Measurements from ENCODE around the gene ODF4. TPM values are rescaled to one million over a fixed set of nuclear protein-coding genes. Genes with fewer than 3 reads are reported as not detected.

Gene ODF4
- total and polyA plus RNA-seq, 2 of the 13 experiments (the other 11 are each of a cell fraction or from before 2014, with no cell fraction given) = not detected

GRCh38 chr17:8318010-8318935, 21.4 kb upstream of the ODF4 start:
- Histone ChIP-seq H2AFZ (ENCODE audit: low read length) (no peak overlapping the region), H3K36me3 (replicated peaks in 1 of 2; ENCODE audit: control insufficient read depth in 1 of 2, insufficient read depth in 2 of 2, low read length in 2 of 2) (no peaks in the 10 kb centered on the region), H3K9ac (ENCODE audit: insufficient read depth, low read depth, low read length) (no peak overlapping the region), H3K9me3 (ENCODE audit: low read length) (no peaks in the 10 kb centered on the region), H3K4me3 (replicated peaks in 1 of 3; ENCODE audit: insufficient read depth in 1 of 3, low read depth in 2 of 3, low read length in 3 of 3) (no peak overlapping the region), H3K4me1 (ENCODE audit: insufficient read depth, low read length) (peaks cover 11% of the 10 kb centered on the region), H3K79me2 (ENCODE audit: insufficient read depth, low read length) (no peaks in the 10 kb centered on the region), H4K20me1 (ENCODE audit: insufficient read depth, low read length) (no peaks in the 10 kb centered on the region), H3K4me2 (ENCODE audit: low read depth, low read length) (no peak overlapping the region), H3K27me3 (ENCODE audit: control insufficient read depth in 1 of 2, insufficient read depth in 2 of 2, low read length in 2 of 2) (peaks cover 8 to 47% of the 10 kb centered on the region in 2 experiments), H3K27ac (ENCODE audit: extremely low read length, insufficient read depth, low read length) (no peak overlapping the region)
- ATAC-seq = no peak
- peak; percentile 70 for TF ChIP-seq ZNF629 (CRISPR knock-in tag; conservative IDR thresholded peaks at IDR 0.05)
- no peak for TF ChIP-seq ZNF720 (CRISPR knock-in tag; IDR thresholded peaks at IDR 0.05)
- 54% methylated on average over 16 of the region's 24 CpGs for WGBS (ENCODE audit: low lambda C conversion rate)
- in situ Hi-C loops (cut with HindIII; ENCODE audit: extremely low pct_ligation_motif_present, low pct_unique_long_range_greater_than_20kb) (no loop called here), intact Hi-C loops (cut with micrococcal nuclease; ENCODE audit: unreplicated experiment) (no loop called here)
- BruUV-seq (replicated peaks) = no TSS peak
- no peak for DNase-seq (ENCODE audit: low spot score)
- no peak for FAIRE-seq
- POLR2A ChIA-PET = no interaction called here
- CTCF ChIA-PET (ENCODE audit: low intra/inter-chr PET ratio, low total read pairs) = no interaction called here

- no TSS peak for BruUV-seq (replicated peaks)
- H3K4me1 ChIP-seq (ENCODE audit: insufficient read depth, low read length) = peaks cover 11% of the 10 kb centered on the region
- ATAC-seq (no peak), FAIRE-seq (no peak), DNase-seq (ENCODE audit: low spot score) (no peak)
- H3K4me2 ChIP-seq (ENCODE audit: low read depth, low read length) = no peak overlapping the region
- no peaks in the 10 kb centered on the region for H3K9me3 ChIP-seq (ENCODE audit: low read length)
- no peaks in the 10 kb centered on the region for H3K36me3 ChIP-seq (replicated peaks in 1 of 2; ENCODE audit: control insufficient read depth in 1 of 2, insufficient read depth in 2 of 2, low read length in 2 of 2)
- CTCF ChIA-PET (ENCODE audit: low intra/inter-chr PET ratio, low total read pairs) = no interaction called here
- 51% methylated on average over 4 of the region's 4 CpGs for WGBS (ENCODE audit: low lambda C conversion rate)
- H2AFZ ChIP-seq (ENCODE audit: low read length) = no peak overlapping the region
- POLR2A ChIA-PET = no interaction called here
- no peaks in the 10 kb centered on the region for H3K79me2 ChIP-seq (ENCODE audit: insufficient read depth, low read length)
- intact Hi-C loops (cut with micrococcal nuclease; ENCODE audit: unreplicated experiment) (no loop called here), in situ Hi-C loops (cut with HindIII; ENCODE audit: extremely low pct_ligation_motif_present, low pct_unique_long_range_greater_than_20kb) (no loop called here)
- H4K20me1 ChIP-seq (ENCODE audit: insufficient read depth, low read length) = no peaks in the 10 kb centered on the region
- H3K27me3 ChIP-seq (ENCODE audit: control insufficient read depth in 1 of 2, insufficient read depth in 2 of 2, low read length in 2 of 2) = peaks cover 5 to 36% of the 10 kb centered on the region in 2 experiments; a peak in 4 of 5 replicates
- TF ChIP-seq TEF (CRISPR knock-in tag; IDR thresholded peaks at IDR 0.05) (no peak), ARID5B (CRISPR knock-in tag; IDR thresholded peaks at IDR 0.05) (no peak), ZNF816 (CRISPR knock-in tag; IDR thresholded peaks at IDR 0.05; ENCODE audit: borderline replicate concordance) (no peak), ZMYM3 (CRISPR knock-in tag; IDR thresholded peaks at IDR 0.05) (peak; percentile 52; the same call in 1 of the 2 replicates)
- no peak overlapping the region for H3K27ac ChIP-seq (ENCODE audit: extremely low read length, insufficient read depth, low read length)
- H3K9ac ChIP-seq (ENCODE audit: insufficient read depth, low read depth, low read length) = no peak overlapping the region
- H3K4me3 ChIP-seq (replicated peaks in 1 of 3; ENCODE audit: insufficient read depth in 1 of 3, low read depth in 2 of 3, low read length in 3 of 3) = no peak overlapping the region
Observed at GRCh38 chr17:8320262-8320661, 19.4 kb upstream of the ODF4 start.
